ENCODE results near the gene TRIM17. TPM values are rescaled to one million over a fixed set of nuclear protein-coding genes. Genes with fewer than 3 reads are reported as not detected.

TRIM17 gene
- total RNA-seq, 4 donors from 2014 or later: not detected

GRCh38 chr1:228415853-228416216 lies 826 bp downstream of the TRIM17 start:
- ATAC-seq (no peak), DNase-seq (no peak)
- intact Hi-C loops (cut with DNase I; ENCODE audit: low total_unique reads) (no loop called here), in situ Hi-C loops (cut with MboI; ENCODE audit: low sequenced_read_pairs in 4 of 4) (no loop called here)
- H3K36me3 ChIP-seq: no peaks in the 10 kb centered on the region
- H3K27me3 ChIP-seq: peaks cover 31 to 43% (median 41%) of the 10 kb centered on the region in 3 donors
- H3K27ac ChIP-seq: no peak overlapping the region
- no peak for TF ChIP-seq CTCF (IDR thresholded peaks at IDR 0.05 in 4 of 5, conservative IDR thresholded peaks at IDR 0.05 in 1 of 5)
- TF ChIP-seq POLR2A (IDR thresholded peaks at IDR 0.05): no peak
- no peaks in the 10 kb centered on the region for H3K9me3 ChIP-seq
- H3K4me1 ChIP-seq: peaks cover 6 to 12% of the 10 kb centered on the region in 2 donors
- H3K4me3 ChIP-seq: peak overlapping the region; percentile 29 to 39 (median 35)

GRCh38 chr1:228415221-228415620 lies 1.4 kb downstream of the TRIM17 start:
- TF ChIP-seq POLR2A (IDR thresholded peaks at IDR 0.05): no peak
- no peak for TF ChIP-seq CTCF (IDR thresholded peaks at IDR 0.05 in 4 of 5, conservative IDR thresholded peaks at IDR 0.05 in 1 of 5)
- H3K27me3 ChIP-seq: peaks cover 31 to 43% (median 41%) of the 10 kb centered on the region in 3 donors
- ATAC-seq: no peak
- in situ Hi-C loops (cut with MboI; ENCODE audit: low sequenced_read_pairs in 4 of 4): no loop called here
- no peak overlapping the region for H3K4me3 ChIP-seq
- DNase-seq: no peak
- H3K36me3 ChIP-seq: no peaks in the 10 kb centered on the region
- H3K9me3 ChIP-seq: no peaks in the 10 kb centered on the region
- intact Hi-C loops (cut with DNase I; ENCODE audit: low total_unique reads): no loop called here
- no peak overlapping the region for H3K27ac ChIP-seq
- H3K4me1 ChIP-seq: peaks cover 6 to 12% of the 10 kb centered on the region in 2 donors

- no peak for TF ChIP-seq CTCF (IDR thresholded peaks at IDR 0.05 in 4 of 5, conservative IDR thresholded peaks at IDR 0.05 in 1 of 5)
- no peak for TF ChIP-seq POLR2A (IDR thresholded peaks at IDR 0.05)
- ATAC-seq (no peak), DNase-seq (no peak)
- H3K27ac ChIP-seq: no peak overlapping the region
- H3K4me3 ChIP-seq: no peak overlapping the region
- H3K4me1 ChIP-seq: peaks cover 6 to 12% of the 10 kb centered on the region in 2 donors
- peaks cover 31 to 43% (median 41%) of the 10 kb centered on the region in 3 donors for H3K27me3 ChIP-seq
- H3K36me3 ChIP-seq: no peaks in the 10 kb centered on the region
- in situ Hi-C loops (cut with MboI; ENCODE audit: low sequenced_read_pairs in 4 of 4) (no loop called here), intact Hi-C loops (cut with DNase I; ENCODE audit: low total_unique reads) (no loop called here)
- H3K9me3 ChIP-seq: no peaks in the 10 kb centered on the region
These were observed 2.0 kb downstream of the TRIM17 start for GRCh38 chr1:228414511-228415211.

- Histone ChIP-seq H3K4me3 (no peak overlapping the region), H3K27me3 (peaks cover 26 to 39% (median 37%) of the 10 kb centered on the region in 3 donors), H3K9me3 (no peaks in the 10 kb centered on the region), H3K27ac (no peak overlapping the region), H3K4me1 (peaks cover 6 to 12% of the 10 kb centered on the region in 2 donors), H3K36me3 (no peaks in the 10 kb centered on the region)
- ATAC-seq (no peak), DNase-seq (no peak)
- intact Hi-C loops (cut with DNase I; ENCODE audit: low total_unique reads): no loop called here
- TF ChIP-seq POLR2A (IDR thresholded peaks at IDR 0.05): no peak
- no peak for TF ChIP-seq CTCF (IDR thresholded peaks at IDR 0.05 in 4 of 5, conservative IDR thresholded peaks at IDR 0.05 in 1 of 5)
- in situ Hi-C loops (cut with MboI; ENCODE audit: low sequenced_read_pairs in 4 of 4): no loop called here
These were observed 3.2 kb downstream of the TRIM17 start for GRCh38 chr1:228413241-228414010.
